Hippocampal formation (tissue), 2 donors: ENCODE data around the gene GALNS.
"Not testable (repeated sequence)": the region's sequence is repeated elsewhere in the genome, so short reads cannot be mapped to it uniquely, and the experiment has no call there.

Experiments
- DNase-seq, 2 donors: peaks; one replicate each; lab custom pipeline; 2025; lab: John Stamatoyannopoulos, UW

Gene GALNS

GRCh38 chr16:88805340-88805715, 51.4 kb downstream of the GALNS start:
- no peak for DNase-seq

GRCh38 chr16:88804552-88805339, 52.0 kb downstream of the GALNS start:
- no peak for DNase-seq

- no peak for DNase-seq
Measured at GRCh38 chr16:88804173-88804551, 52.6 kb downstream of the GALNS start.

GRCh38 chr16:88803264-88803987, 53.3 kb downstream of the GALNS start, which contains the start of gene CDT1:
Gene CDT1 (plus strand): TSS chr16:88803789. CDS start chr16:88803832, 43 bp downstream.
- peak; percentile 46 to 66 for DNase-seq

GRCh38 chr16:88800277-88800592, 56.5 kb downstream of the GALNS start:
- no peak for DNase-seq

GRCh38 chr16:88799569-88800276, 57.0 kb downstream of the GALNS start:
- no peak for DNase-seq

- no peak for DNase-seq
Measured at GRCh38 chr16:88798772-88799455, 57.8 kb downstream of the GALNS start.

- DNase-seq, result no peak
Measured at GRCh38 chr16:88798073-88798472, 58.7 kb downstream of the GALNS start.

- no peak for DNase-seq
Measured at GRCh38 chr16:88796278-88796677, 60.5 kb downstream of the GALNS start.

GRCh38 chr16:88793251-88793954, 63.3 kb downstream of the GALNS start:
- no peak for DNase-seq

- DNase-seq, result no peak
Measured at GRCh38 chr16:88792668-88793250, 64.0 kb downstream of the GALNS start.

- DNase-seq, result no peak
Measured at GRCh38 chr16:88792078-88792550, 64.6 kb downstream of the GALNS start.

GRCh38 chr16:88790312-88791211, 66.2 kb downstream of the GALNS start:
- DNase-seq, result no peak

GRCh38 chr16:88789594-88789993, 67.2 kb downstream of the GALNS start:
- DNase-seq, result no peak

- not testable (repeated sequence) for DNase-seq
Measured at GRCh38 chr16:88788749-88789148, 68.0 kb downstream of the GALNS start.

- no peak for DNase-seq
Measured at GRCh38 chr16:88787579-88788314, 69.0 kb downstream of the GALNS start.

GRCh38 chr16:88785106-88785924, 71.4 kb downstream of the GALNS start, which contains the start of gene PIEZO1:
Gene PIEZO1 (minus strand): TSS chr16:88785220. CDS start chr16:88784964, 256 bp downstream.
- peak in 1 of 2 donors; percentile 65 for DNase-seq

- no peak for DNase-seq
Measured at GRCh38 chr16:88784856-88785105, 72.0 kb downstream of the GALNS start.
